IPS-18a (cell line): ENCODE measurements around the gene CKS1B.

ENCODE experiments used
- H3K27ac ChIP-seq: one replicate; pipeline ENCODE4 v1.5.1; 2013; ENCODE audit warnings: low read length
- H3K27me3 ChIP-seq: one replicate; pipeline ENCODE4 v1.6.1; 2013; ENCODE audit warnings: mild to moderate bottlenecking, low read length; ENCODE audit not compliant: control insufficient read depth, insufficient read depth
- H3K36me3 ChIP-seq: one replicate; pipeline ENCODE4 v1.6.1; 2013; ENCODE audit warnings: low read depth, low read length; ENCODE audit not compliant: control insufficient read depth
- H3K4me1 ChIP-seq: one replicate; pipeline ENCODE4 v1.6.1; 2013; ENCODE audit warnings: low read depth, low read length; ENCODE audit not compliant: control insufficient read depth
- H3K4me3 ChIP-seq: one replicate; pipeline ENCODE4 v1.5.1; 2013; ENCODE audit warnings: low read length
- H3K9ac ChIP-seq: one replicate; pipeline ENCODE4 v1.6.1; 2013; ENCODE audit warnings: mild to moderate bottlenecking, low read length, moderate library complexity
- H3K9me3 ChIP-seq: one replicate; pipeline ENCODE4 v1.6.1; 2013; ENCODE audit warnings: low read depth, low read length; ENCODE audit not compliant: control insufficient read depth

CKS1B gene

GRCh38 chr1:155026588-155026987 is 52.1 kb downstream of the CKS1B start:
- H3K27me3 ChIP-seq: no peaks in the 10 kb centered on the region
- no peak overlapping the region for H3K9ac ChIP-seq
- H3K36me3 ChIP-seq: no peaks in the 10 kb centered on the region
- no peaks in the 10 kb centered on the region for H3K9me3 ChIP-seq
- no peaks in the 10 kb centered on the region for H3K4me1 ChIP-seq
- no peak overlapping the region for H3K27ac ChIP-seq
- H3K4me3 ChIP-seq: no peak overlapping the region
